Fibroblast of the aortic adventitia (primary cell): ENCODE measurements around the gene NR1I2. TPM values are rescaled to one million over a fixed set of nuclear protein-coding genes. Genes with fewer than 3 reads are reported as not detected.
A peak's percentile ranks its signal among the peaks of the same experiment; 100 is the strongest.

Experiments
- DNase-seq: peaks from one replicate; pipeline ENCODE4 v3.0.0-alpha.2; 2010; ENCODE audit warnings: low read depth
- H3K4me3 ChIP-seq: 2 replicates; pipeline ENCODE4 v1.5.1; 2011; ENCODE audit warnings: low read depth, mild to moderate bottlenecking, control low read depth, low read length, moderate library complexity
- total RNA-seq: library from RNA; depleted of rRNA; stranded (reverse); fragments of >200 nt; gene quantifications from 2 replicates; pipeline ENCODE4 v1.2.3, GENCODE V29; 2012; ENCODE audit warnings: low replicate concordance
- TF ChIP-seq, protein P1 (sequence below): IDR thresholded peaks from 2 replicates; pipeline ENCODE4 v1.5.1; 2011; ENCODE audit warnings: mild to moderate bottlenecking, low read length, control low read depth, inconsistent platforms; ENCODE audit not compliant: insufficient read depth

Gene NR1I2
- total RNA-seq, 1 donor: 0.27 TPM

DNA sequence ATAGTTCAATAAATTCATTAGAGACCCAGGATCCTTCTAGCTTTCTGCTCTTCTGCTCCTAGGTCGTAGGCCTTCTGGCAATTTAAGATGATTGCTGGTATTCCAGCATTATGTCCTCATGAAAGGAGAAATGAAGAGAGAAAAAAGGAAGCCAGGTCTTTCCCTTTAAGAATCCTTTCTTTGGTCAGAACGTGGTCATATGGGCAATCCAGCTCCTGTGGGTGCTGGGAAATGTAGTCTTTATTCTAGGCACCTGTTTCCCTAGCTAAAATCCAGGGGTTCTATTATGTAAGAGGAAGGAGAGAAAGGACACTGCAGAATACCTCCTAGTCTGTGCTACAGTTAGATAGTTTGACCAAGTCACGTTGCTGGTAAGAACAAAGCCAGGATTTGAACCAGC lies 35.5 kb upstream of the NR1I2 start:
- no peak overlapping the region for H3K4me3 ChIP-seq
- no peak for DNase-seq
- TF ChIP-seq, protein P1, sequence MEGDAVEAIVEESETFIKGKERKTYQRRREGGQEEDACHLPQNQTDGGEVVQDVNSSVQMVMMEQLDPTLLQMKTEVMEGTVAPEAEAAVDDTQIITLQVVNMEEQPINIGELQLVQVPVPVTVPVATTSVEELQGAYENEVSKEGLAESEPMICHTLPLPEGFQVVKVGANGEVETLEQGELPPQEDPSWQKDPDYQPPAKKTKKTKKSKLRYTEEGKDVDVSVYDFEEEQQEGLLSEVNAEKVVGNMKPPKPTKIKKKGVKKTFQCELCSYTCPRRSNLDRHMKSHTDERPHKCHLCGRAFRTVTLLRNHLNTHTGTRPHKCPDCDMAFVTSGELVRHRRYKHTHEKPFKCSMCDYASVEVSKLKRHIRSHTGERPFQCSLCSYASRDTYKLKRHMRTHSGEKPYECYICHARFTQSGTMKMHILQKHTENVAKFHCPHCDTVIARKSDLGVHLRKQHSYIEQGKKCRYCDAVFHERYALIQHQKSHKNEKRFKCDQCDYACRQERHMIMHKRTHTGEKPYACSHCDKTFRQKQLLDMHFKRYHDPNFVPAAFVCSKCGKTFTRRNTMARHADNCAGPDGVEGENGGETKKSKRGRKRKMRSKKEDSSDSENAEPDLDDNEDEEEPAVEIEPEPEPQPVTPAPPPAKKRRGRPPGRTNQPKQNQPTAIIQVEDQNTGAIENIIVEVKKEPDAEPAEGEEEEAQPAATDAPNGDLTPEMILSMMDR: no peak

DNA sequence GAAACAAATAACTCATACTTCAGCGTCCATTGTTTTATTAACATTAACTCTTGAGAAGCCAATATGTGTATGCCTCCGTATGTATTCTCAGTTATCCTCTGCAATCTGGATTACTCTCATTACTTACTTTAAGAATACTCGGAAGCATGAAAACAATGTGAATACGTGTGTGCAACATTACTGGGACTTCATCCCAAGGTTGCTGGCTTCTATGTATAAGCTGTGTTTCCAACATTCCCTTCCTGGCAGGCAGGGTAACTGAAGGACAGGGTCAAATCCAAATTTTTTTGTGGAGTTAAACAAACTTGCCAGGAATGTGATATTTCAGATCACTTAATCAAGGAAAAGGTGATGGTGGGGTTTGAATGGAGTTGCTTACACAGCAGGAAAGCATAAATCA lies 34.5 kb upstream of the NR1I2 start:
- peak; percentile 41 for DNase-seq
- TF ChIP-seq, protein P1: no peak
- H3K4me3 ChIP-seq: no peak overlapping the region

DNA sequence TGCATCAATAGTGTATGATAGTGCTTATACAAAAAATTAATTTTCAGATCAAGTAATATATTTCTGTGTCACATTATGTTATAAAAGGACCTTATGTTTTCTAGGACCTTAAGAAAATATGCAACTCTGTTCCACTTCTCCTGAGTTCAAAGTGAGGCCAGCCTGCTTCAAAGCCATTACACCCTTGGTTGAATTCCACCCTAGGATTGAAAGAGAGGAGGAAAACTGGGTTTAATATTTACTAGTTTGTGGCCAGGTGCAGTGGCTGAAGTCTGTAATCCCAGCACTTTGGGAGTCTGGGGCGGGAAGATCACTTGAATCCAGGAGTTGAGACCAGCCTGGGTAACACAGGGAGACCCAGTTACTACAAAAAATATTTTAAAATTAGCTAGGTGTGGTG lies 32.9 kb upstream of the NR1I2 start:
- TF ChIP-seq, protein P1: no peak
- no peak overlapping the region for H3K4me3 ChIP-seq
- DNase-seq: no peak

DNA sequence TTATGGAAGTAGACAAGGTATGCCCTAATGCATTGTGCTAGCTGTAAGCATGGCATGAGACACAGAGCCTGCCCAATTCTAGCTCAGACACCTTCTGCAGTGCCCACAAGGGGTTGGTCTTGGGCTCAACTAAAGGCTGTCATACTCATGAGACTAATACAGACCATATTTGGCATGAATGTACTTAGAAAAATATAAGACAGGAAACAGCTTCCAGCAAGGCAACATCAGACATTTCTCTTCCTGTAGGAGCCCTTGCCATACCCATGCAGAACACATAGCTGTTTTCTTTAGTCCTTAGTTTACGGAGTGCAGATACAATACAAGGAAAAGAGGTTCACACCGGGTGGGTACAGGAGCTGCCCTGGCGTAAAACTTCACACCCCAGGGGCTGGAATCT lies 30.5 kb upstream of the NR1I2 start:
- no peak for DNase-seq
- H3K4me3 ChIP-seq: no peak overlapping the region
- TF ChIP-seq, protein P1: no peak

GRCh38 chr3:119759962-119760361 lies 21.9 kb upstream of the NR1I2 start:
- TF ChIP-seq, protein P1: no peak
- no peak overlapping the region for H3K4me3 ChIP-seq

GRCh38 chr3:119762876-119763275 lies 19.0 kb upstream of the NR1I2 start:
- DNase-seq: no peak
- TF ChIP-seq, protein P1: no peak
- no peak overlapping the region for H3K4me3 ChIP-seq

More at GRCh38 chr3:119759962-119760361, 21.9 kb upstream of the NR1I2 start:
- no peak for DNase-seq

GRCh38 chr3:119763466-119763865 lies 18.4 kb upstream of the NR1I2 start:
- TF ChIP-seq, protein P1: no peak
- no peak for DNase-seq
- H3K4me3 ChIP-seq: no peak overlapping the region
